HG03457 (cell line): ENCODE data around the gene RXRA.

Experiments
- ATAC-seq: cut with Tn5 transposase; IDR thresholded peaks from one replicate; pipeline ENCODE4 v1.9.1; 2021; ENCODE audit warnings: moderate number of reproducible peaks; ENCODE audit not compliant: unreplicated experiment

RXRA gene

GRCh38 chr9:134365115-134365596, 38.9 kb downstream of the RXRA start:
- ATAC-seq: no peak

- ATAC-seq: no peak
Measured at GRCh38 chr9:134365791-134366222, 39.6 kb downstream of the RXRA start.

GRCh38 chr9:134366223-134367031, 40.2 kb downstream of the RXRA start:
- no peak for ATAC-seq

- no peak for ATAC-seq
Measured at GRCh38 chr9:134367061-134367460, 40.8 kb downstream of the RXRA start.

- no peak for ATAC-seq
Measured at GRCh38 chr9:134367791-134368490, 41.7 kb downstream of the RXRA start.

- ATAC-seq: no peak
Measured at GRCh38 chr9:134368571-134368970, 42.3 kb downstream of the RXRA start.

GRCh38 chr9:134369416-134370212, 43.4 kb downstream of the RXRA start:
- no peak for ATAC-seq

GRCh38 chr9:134370213-134370492, 43.9 kb downstream of the RXRA start:
- no peak for ATAC-seq

- ATAC-seq: no peak
Measured at GRCh38 chr9:134370638-134371037, 44.4 kb downstream of the RXRA start.

GRCh38 chr9:134371731-134372130, 45.5 kb downstream of the RXRA start:
- ATAC-seq: no peak

GRCh38 chr9:134372581-134373267, 46.5 kb downstream of the RXRA start:
- no peak for ATAC-seq

GRCh38 chr9:134373269-134373668, 47.0 kb downstream of the RXRA start:
- ATAC-seq: no peak

- ATAC-seq: no peak
Measured at GRCh38 chr9:134373953-134374300, 47.7 kb downstream of the RXRA start.

GRCh38 chr9:134374301-134375010, 48.2 kb downstream of the RXRA start:
- ATAC-seq: no peak

- no peak for ATAC-seq
Measured at GRCh38 chr9:134375011-134375390, 48.7 kb downstream of the RXRA start.

GRCh38 chr9:134375430-134376385, 49.5 kb downstream of the RXRA start:
- no peak for ATAC-seq

GRCh38 chr9:134376386-134377142, 50.3 kb downstream of the RXRA start:
- no peak for ATAC-seq

GRCh38 chr9:134377143-134377484, 50.9 kb downstream of the RXRA start:
- no peak for ATAC-seq

- no peak for ATAC-seq
Measured at GRCh38 chr9:134377976-134378375, 51.7 kb downstream of the RXRA start.
